ENCODE measurements around the gene FLT1.

- TF ChIP-seq CTCF (IDR thresholded peaks at IDR 0.05) (no peak), POLR2A (IDR thresholded peaks at IDR 0.05) (no peak)
These were observed 121.1 kb downstream of the FLT1 start for GRCh38 chr13:28373810-28374209.
